Peyer's patch (tissue), 4 donors: ENCODE measurements around the gene PTGFRN. TPM values are rescaled to one million over a fixed set of nuclear protein-coding genes. Genes with fewer than 3 reads are reported as not detected.

Experiments
- DNase-seq, 3 donors: peaks; one replicate each; pipeline ENCODE4 v3.0.0-alpha.2; 2017 to 2019
- H3K27ac ChIP-seq, 4 donors: fragments of 200-600 bp; sonication (generic); one replicate each; pipeline ENCODE4 v1.5.1; 2016 to 2019
- H3K27me3 ChIP-seq, 2 donors: fragments of 200-600 bp; sonication (generic); one replicate each; pipeline ENCODE4 v1.5.1; 2019
- H3K36me3 ChIP-seq, 3 donors: fragments of 200-600 bp; sonication (generic); one replicate each; pipeline ENCODE4 v1.5.1; 2016 to 2019
- H3K4me1 ChIP-seq, 4 donors: fragments of 200-600 bp; sonication (generic); one replicate each; pipeline ENCODE4 v1.5.1; 2016 to 2019
- H3K4me3 ChIP-seq, 4 donors: fragments of 200-600 bp; sonication (generic); 1 replicate in 3 of 4; 2 replicates in 1 of 4; pipeline ENCODE4 v1.5.1; 2016 to 2019; ENCODE audit warnings: mild to moderate bottlenecking in 1 of 4
- H3K9me3 ChIP-seq, 4 donors: fragments of 200-600 bp; sonication (generic); one replicate each; pipeline ENCODE4 v1.5.1; 2016 to 2019; ENCODE audit warnings: mild to moderate bottlenecking in 1 of 4
- CTCF ChIP-seq, 6 experiments: fragments of 450-650 bp in 4 of 6; fragments of 200-600 bp in 2 of 6; sonication (generic) in 1 of 6; IDR thresholded peaks; one replicate each; pipeline ENCODE4 v1.5.1; 2017 to 2019; ENCODE audit warnings: antibody characterized with exemption in 6 of 6, mild to moderate bottlenecking in 3 of 6, moderate library complexity in 1 of 6
- POLR2A ChIP-seq, 2 donors: fragments of 450-650 bp; IDR thresholded peaks; one replicate each; pipeline ENCODE4 v1.5.1; 2017; ENCODE audit warnings: antibody characterized with exemption in 2 of 2, mild to moderate bottlenecking in 2 of 2, moderate library complexity in 2 of 2
- total RNA-seq, 4 donors: library from RNA; depleted of rRNA; stranded (reverse); fragments of >200 nt; gene quantifications; one replicate each; pipeline ENCODE4 v1.1.0, GENCODE V29; 2016

Gene PTGFRN
- total RNA-seq, 4 donors from 2014 or later = 20.6 to 66.6 (median 54.3) TPM

- TF ChIP-seq CTCF (IDR thresholded peaks at IDR 0.05) (no peak), POLR2A (IDR thresholded peaks at IDR 0.05) (no peak)
- H3K4me1 ChIP-seq = peaks cover 0 to 50% (median 0%) of the 10 kb centered on the region in 4 donors
Measured at GRCh38 chr1:116920211-116920610, 10.5 kb downstream of the PTGFRN start.

GRCh38 chr1:116921301-116921885, 11.7 kb downstream of the PTGFRN start:
- no peaks in the 10 kb centered on the region for H3K27me3 ChIP-seq
- peak overlapping the region in 1 of 4 donors; percentile 63 for H3K27ac ChIP-seq
- TF ChIP-seq POLR2A (IDR thresholded peaks at IDR 0.05) = no peak
- TF ChIP-seq CTCF (IDR thresholded peaks at IDR 0.05) = no peak
- no peak for DNase-seq
- H3K4me3 ChIP-seq = no peak overlapping the region
- peaks cover 0 to 38% (median 0%) of the 10 kb centered on the region in 4 donors for H3K4me1 ChIP-seq
- H3K9me3 ChIP-seq = no peaks in the 10 kb centered on the region
- no peaks in the 10 kb centered on the region for H3K36me3 ChIP-seq

More at GRCh38 chr1:116920211-116920610, 10.5 kb downstream of the PTGFRN start:
- Histone ChIP-seq H3K9me3 (no peaks in the 10 kb centered on the region), H3K36me3 (no peaks in the 10 kb centered on the region), H3K27me3 (no peaks in the 10 kb centered on the region), H3K4me3 (no peak overlapping the region), H3K27ac (peak overlapping the region in 1 of 4 donors; percentile 63)
- no peak for DNase-seq

GRCh38 chr1:116921937-116922336, 12.2 kb downstream of the PTGFRN start:
- Histone ChIP-seq H3K27ac (peak overlapping the region in 1 of 4 donors; percentile 45), H3K36me3 (no peaks in the 10 kb centered on the region), H3K4me1 (peaks cover 0 to 32% (median 0%) of the 10 kb centered on the region in 4 donors), H3K9me3 (no peaks in the 10 kb centered on the region), H3K4me3 (no peak overlapping the region), H3K27me3 (no peaks in the 10 kb centered on the region)
- TF ChIP-seq CTCF (IDR thresholded peaks at IDR 0.05) = no peak
- TF ChIP-seq POLR2A (IDR thresholded peaks at IDR 0.05) = no peak
- no peak for DNase-seq

- Histone ChIP-seq H3K36me3 (no peaks in the 10 kb centered on the region), H3K4me1 (peaks cover 0 to 26% (median 0%) of the 10 kb centered on the region in 4 donors), H3K27me3 (no peaks in the 10 kb centered on the region), H3K9me3 (no peaks in the 10 kb centered on the region), H3K27ac (no peak overlapping the region), H3K4me3 (no peak overlapping the region)
- TF ChIP-seq POLR2A (IDR thresholded peaks at IDR 0.05) = no peak
- TF ChIP-seq CTCF (IDR thresholded peaks at IDR 0.05) = no peak
- DNase-seq = no peak
Measured at GRCh38 chr1:116923421-116923820, 13.7 kb downstream of the PTGFRN start.

- DNase-seq = no peak
- no peak overlapping the region for H3K27ac ChIP-seq
- no peak for TF ChIP-seq CTCF (IDR thresholded peaks at IDR 0.05)
- TF ChIP-seq POLR2A (IDR thresholded peaks at IDR 0.05) = no peak
Measured at GRCh38 chr1:116927049-116927798, 17.5 kb downstream of the PTGFRN start.

More at GRCh38 chr1:116927049-116927798, 17.5 kb downstream of the PTGFRN start:
- Histone ChIP-seq H3K36me3 (no peaks in the 10 kb centered on the region), H3K4me1 (no peaks in the 10 kb centered on the region), H3K27me3 (no peaks in the 10 kb centered on the region), H3K9me3 (no peaks in the 10 kb centered on the region), H3K4me3 (no peak overlapping the region)
